ENCODE measurements around the gene RHOH. TPM values are rescaled to one million over a fixed set of nuclear protein-coding genes. Genes with fewer than 3 reads are reported as not detected.

Gene RHOH
- total and polyA plus RNA-seq, 9 of the 15 experiments (the other 6 are each of a cell fraction or from before 2014, with no cell fraction given): 14.3 to 37.7 (median 23.2) TPM

DNA sequence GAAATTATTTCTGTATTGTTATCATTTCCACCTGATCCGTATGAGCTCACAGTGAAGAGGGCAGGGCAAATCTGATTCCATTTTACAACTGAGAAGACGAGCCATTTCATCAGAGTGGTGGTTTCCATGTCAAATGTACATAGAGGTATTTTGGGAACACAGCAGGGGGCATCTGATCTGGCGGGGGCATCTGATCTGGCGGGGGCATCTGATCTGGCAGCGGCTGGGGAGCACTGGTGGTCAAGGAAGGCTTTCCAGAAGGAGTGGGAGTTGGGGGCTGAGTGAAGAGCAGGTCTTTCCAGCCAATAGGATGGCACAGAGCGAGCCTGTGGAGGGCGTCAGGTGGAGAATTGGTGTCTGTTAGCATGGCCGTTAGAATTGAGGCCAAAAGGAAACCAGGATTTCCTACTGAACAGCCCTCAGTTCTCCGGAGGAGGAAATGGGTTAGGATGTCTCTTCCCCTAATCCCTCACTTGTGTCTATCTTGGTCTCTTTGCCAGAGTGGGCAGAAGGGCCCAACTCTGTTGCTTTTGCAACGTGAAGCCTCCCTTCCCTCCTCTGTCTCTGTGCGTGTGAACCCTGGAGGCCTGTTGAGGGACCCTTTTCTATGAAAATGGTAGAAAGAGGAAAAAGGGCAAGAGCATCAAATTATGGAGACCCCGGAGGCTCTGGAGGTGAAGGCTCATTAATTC, 41.3 kb downstream of the RHOH start (continued):
- TF ChIP-seq PYGO2 (tag; IDR thresholded peaks at IDR 0.05) (peak; percentile 82), UBTF (IDR thresholded peaks at IDR 0.05; ENCODE audit: borderline replicate concordance in 1 of 2, low read depth in 2 of 2, low read length in 2 of 2) (no peak), ZNF384 (IDR thresholded peaks at IDR 0.05; ENCODE audit: low read depth, low read length) (no peak), ZNF740 (CRISPR knock-in tag; IDR thresholded peaks at IDR 0.05) (no peak), ZNF740 (tag; IDR thresholded peaks at IDR 0.05) (peak in 1 of 2 experiments; percentile 95; a peak in 2 of 4 replicates), ZNF764 (CRISPR knock-in tag; IDR thresholded peaks at IDR 0.05; ENCODE audit: low read depth) (no peak), HEY1 (CRISPR knock-in tag; IDR thresholded peaks at IDR 0.05; ENCODE audit: borderline replicate concordance) (peak; percentile 86; the same call in 1 of the 2 replicates), STAT5A (IDR thresholded peaks at IDR 0.05; ENCODE audit: borderline replicate concordance, low read length) (no peak), YBX1 (IDR thresholded peaks at IDR 0.05) (no peak)
- TF ChIP-seq, protein P1, sequence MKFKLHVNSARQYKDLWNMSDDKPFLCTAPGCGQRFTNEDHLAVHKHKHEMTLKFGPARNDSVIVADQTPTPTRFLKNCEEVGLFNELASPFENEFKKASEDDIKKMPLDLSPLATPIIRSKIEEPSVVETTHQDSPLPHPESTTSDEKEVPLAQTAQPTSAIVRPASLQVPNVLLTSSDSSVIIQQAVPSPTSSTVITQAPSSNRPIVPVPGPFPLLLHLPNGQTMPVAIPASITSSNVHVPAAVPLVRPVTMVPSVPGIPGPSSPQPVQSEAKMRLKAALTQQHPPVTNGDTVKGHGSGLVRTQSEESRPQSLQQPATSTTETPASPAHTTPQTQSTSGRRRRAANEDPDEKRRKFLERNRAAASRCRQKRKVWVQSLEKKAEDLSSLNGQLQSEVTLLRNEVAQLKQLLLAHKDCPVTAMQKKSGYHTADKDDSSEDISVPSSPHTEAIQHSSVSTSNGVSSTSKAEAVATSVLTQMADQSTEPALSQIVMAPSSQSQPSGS (CRISPR knock-in tag; IDR thresholded peaks at IDR 0.05): no peak
- TF ChIP-seq, protein P2, sequence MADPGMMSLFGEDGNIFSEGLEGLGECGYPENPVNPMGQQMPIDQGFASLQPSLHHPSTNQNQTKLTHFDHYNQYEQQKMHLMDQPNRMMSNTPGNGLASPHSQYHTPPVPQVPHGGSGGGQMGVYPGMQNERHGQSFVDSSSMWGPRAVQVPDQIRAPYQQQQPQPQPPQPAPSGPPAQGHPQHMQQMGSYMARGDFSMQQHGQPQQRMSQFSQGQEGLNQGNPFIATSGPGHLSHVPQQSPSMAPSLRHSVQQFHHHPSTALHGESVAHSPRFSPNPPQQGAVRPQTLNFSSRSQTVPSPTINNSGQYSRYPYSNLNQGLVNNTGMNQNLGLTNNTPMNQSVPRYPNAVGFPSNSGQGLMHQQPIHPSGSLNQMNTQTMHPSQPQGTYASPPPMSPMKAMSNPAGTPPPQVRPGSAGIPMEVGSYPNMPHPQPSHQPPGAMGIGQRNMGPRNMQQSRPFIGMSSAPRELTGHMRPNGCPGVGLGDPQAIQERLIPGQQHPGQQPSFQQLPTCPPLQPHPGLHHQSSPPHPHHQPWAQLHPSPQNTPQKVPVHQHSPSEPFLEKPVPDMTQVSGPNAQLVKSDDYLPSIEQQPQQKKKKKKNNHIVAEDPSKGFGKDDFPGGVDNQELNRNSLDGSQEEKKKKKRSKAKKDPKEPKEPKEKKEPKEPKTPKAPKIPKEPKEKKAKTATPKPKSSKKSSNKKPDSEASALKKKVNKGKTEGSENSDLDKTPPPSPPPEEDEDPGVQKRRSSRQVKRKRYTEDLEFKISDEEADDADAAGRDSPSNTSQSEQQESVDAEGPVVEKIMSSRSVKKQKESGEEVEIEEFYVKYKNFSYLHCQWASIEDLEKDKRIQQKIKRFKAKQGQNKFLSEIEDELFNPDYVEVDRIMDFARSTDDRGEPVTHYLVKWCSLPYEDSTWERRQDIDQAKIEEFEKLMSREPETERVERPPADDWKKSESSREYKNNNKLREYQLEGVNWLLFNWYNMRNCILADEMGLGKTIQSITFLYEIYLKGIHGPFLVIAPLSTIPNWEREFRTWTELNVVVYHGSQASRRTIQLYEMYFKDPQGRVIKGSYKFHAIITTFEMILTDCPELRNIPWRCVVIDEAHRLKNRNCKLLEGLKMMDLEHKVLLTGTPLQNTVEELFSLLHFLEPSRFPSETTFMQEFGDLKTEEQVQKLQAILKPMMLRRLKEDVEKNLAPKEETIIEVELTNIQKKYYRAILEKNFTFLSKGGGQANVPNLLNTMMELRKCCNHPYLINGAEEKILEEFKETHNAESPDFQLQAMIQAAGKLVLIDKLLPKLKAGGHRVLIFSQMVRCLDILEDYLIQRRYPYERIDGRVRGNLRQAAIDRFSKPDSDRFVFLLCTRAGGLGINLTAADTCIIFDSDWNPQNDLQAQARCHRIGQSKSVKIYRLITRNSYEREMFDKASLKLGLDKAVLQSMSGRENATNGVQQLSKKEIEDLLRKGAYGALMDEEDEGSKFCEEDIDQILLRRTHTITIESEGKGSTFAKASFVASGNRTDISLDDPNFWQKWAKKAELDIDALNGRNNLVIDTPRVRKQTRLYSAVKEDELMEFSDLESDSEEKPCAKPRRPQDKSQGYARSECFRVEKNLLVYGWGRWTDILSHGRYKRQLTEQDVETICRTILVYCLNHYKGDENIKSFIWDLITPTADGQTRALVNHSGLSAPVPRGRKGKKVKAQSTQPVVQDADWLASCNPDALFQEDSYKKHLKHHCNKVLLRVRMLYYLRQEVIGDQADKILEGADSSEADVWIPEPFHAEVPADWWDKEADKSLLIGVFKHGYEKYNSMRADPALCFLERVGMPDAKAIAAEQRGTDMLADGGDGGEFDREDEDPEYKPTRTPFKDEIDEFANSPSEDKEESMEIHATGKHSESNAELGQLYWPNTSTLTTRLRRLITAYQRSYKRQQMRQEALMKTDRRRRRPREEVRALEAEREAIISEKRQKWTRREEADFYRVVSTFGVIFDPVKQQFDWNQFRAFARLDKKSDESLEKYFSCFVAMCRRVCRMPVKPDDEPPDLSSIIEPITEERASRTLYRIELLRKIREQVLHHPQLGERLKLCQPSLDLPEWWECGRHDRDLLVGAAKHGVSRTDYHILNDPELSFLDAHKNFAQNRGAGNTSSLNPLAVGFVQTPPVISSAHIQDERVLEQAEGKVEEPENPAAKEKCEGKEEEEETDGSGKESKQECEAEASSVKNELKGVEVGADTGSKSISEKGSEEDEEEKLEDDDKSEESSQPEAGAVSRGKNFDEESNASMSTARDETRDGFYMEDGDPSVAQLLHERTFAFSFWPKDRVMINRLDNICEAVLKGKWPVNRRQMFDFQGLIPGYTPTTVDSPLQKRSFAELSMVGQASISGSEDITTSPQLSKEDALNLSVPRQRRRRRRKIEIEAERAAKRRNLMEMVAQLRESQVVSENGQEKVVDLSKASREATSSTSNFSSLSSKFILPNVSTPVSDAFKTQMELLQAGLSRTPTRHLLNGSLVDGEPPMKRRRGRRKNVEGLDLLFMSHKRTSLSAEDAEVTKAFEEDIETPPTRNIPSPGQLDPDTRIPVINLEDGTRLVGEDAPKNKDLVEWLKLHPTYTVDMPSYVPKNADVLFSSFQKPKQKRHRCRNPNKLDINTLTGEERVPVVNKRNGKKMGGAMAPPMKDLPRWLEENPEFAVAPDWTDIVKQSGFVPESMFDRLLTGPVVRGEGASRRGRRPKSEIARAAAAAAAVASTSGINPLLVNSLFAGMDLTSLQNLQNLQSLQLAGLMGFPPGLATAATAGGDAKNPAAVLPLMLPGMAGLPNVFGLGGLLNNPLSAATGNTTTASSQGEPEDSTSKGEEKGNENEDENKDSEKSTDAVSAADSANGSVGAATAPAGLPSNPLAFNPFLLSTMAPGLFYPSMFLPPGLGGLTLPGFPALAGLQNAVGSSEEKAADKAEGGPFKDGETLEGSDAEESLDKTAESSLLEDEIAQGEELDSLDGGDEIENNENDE (IDR thresholded peaks at IDR 0.05; ENCODE audit: low read depth, low read length): no peak

Data from K562 (cell line).